ENCODE results near the gene SCFD2. TPM values are rescaled to one million over a fixed set of nuclear protein-coding genes. Genes with fewer than 3 reads are reported as not detected.

SCFD2 gene
- total RNA-seq, 1 experiment from 2014 or later, result 36.6 TPM

DNA sequence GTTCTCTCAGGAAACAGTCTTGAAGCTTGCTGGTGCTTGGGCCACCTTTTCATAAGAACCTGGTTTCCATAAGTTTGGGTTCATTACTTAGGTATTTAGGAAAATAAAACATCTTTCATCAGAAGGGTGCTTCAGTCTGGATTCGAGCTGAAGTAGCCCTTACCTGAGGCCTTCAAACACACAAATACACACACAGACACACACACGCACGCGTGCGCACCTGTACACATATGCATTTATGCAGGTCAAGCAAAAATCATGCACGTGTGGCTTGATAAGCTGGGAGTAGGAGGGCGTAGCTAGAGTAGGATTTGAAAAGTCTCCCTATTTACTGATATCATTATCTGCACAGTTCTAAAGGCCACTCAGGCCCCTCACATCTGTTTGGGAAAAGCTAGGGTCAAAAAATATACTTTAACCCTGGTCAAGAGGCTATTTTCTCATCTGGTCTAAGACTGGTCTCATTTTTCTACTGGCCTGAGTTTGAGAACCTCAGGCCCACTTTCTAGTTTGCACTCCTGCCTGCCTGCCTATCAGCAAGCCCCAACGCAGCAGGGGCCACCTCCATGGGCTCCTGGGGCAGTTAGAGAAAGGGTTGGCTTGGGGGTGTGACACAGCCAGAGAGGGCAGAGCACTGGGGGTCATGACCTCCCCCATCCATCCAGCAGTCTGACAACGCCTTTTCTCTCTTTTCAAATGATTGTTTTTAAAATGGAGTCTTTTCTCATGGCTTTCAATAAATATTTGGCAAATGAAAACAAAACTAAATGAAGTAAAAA lies 439.5 kb downstream of the SCFD2 start:
- POLR2A ChIA-PET (ENCODE audit: unreplicated experiment), result no interaction called here
- ATAC-seq, result no peak
- no peak for DNase-seq
- no peaks in the 10 kb centered on the region for H3K79me2 ChIP-seq (ENCODE audit: low read length)
- H3K4me3 ChIP-seq (ENCODE audit: low read length), result no peak overlapping the region
- H2AFZ ChIP-seq (ENCODE audit: low read length), result no peak overlapping the region
- no peak overlapping the region for H3K27ac ChIP-seq (ENCODE audit: low read length)
- CTCF ChIA-PET, result no interaction called here
- H3K9ac ChIP-seq (ENCODE audit: low read length), result no peak overlapping the region
- no peaks in the 10 kb centered on the region for H3K9me3 ChIP-seq (ENCODE audit: low read length)
- intact Hi-C loops (cut with micrococcal nuclease), result no loop called here
- no peaks in the 10 kb centered on the region for H3K9me2 ChIP-seq (replicated peaks; ENCODE audit: low read length)
- no peaks in the 10 kb centered on the region for H3K4me1 ChIP-seq (ENCODE audit: insufficient read depth, low read length)
- no peaks in the 10 kb centered on the region for H3K36me3 ChIP-seq (ENCODE audit: low read depth, low read length)
- no peaks in the 10 kb centered on the region for H3K27me3 ChIP-seq (ENCODE audit: low read length)
- no peaks in the 10 kb centered on the region for H4K20me1 ChIP-seq (ENCODE audit: low read length)
- H3F3A ChIP-seq (ENCODE audit: low read length, unreplicated experiment), result no peaks in the 10 kb centered on the region
- TF ChIP-seq EZH2phosphoT487 (IDR thresholded peaks at IDR 0.05; ENCODE audit: borderline replicate concordance, low read length) (no peak), EZH2 (IDR thresholded peaks at IDR 0.05; ENCODE audit: low read length, unreplicated experiment) (no peak)
- TF ChIP-seq, protein P1, sequence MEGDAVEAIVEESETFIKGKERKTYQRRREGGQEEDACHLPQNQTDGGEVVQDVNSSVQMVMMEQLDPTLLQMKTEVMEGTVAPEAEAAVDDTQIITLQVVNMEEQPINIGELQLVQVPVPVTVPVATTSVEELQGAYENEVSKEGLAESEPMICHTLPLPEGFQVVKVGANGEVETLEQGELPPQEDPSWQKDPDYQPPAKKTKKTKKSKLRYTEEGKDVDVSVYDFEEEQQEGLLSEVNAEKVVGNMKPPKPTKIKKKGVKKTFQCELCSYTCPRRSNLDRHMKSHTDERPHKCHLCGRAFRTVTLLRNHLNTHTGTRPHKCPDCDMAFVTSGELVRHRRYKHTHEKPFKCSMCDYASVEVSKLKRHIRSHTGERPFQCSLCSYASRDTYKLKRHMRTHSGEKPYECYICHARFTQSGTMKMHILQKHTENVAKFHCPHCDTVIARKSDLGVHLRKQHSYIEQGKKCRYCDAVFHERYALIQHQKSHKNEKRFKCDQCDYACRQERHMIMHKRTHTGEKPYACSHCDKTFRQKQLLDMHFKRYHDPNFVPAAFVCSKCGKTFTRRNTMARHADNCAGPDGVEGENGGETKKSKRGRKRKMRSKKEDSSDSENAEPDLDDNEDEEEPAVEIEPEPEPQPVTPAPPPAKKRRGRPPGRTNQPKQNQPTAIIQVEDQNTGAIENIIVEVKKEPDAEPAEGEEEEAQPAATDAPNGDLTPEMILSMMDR (conservative IDR thresholded peaks at IDR 0.05; ENCODE audit: low read depth, low read length), result no peak
- no TSS peak for BruUV-seq (replicated peaks)
- no peak overlapping the region for H3K4me2 ChIP-seq (ENCODE audit: low read length)

DNA sequence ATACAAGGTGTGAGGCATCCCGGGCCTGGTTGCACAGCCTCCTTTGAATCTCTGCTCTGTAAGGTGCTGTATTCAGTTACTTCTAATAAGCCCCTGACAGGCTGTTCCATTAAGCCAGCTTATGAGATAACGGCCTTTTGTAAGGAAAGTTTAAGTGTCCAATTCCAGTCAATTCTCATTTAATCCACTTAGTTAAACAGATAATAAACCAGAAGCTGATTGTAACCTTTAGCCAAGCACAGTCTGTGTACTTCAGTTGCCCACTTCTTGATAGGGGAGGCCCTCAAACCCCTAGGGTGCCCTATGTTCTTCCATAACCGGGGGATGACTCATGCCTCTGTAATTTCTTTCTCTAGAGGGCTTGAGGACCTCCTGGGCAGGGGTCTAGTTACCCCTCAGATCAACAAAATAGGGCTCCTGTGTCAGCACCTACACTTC lies 440.3 kb downstream of the SCFD2 start:
- CTCF ChIA-PET, result no interaction called here
- H3K4me1 ChIP-seq (ENCODE audit: insufficient read depth, low read length), result no peaks in the 10 kb centered on the region
- no peak overlapping the region for H3K4me3 ChIP-seq (ENCODE audit: low read length)
- BruUV-seq (replicated peaks), result no TSS peak
- no peak overlapping the region for H3K4me2 ChIP-seq (ENCODE audit: low read length)
- H3K9me3 ChIP-seq (ENCODE audit: low read length), result no peaks in the 10 kb centered on the region
- H3K27me3 ChIP-seq (ENCODE audit: low read length), result no peaks in the 10 kb centered on the region
- H3K9me2 ChIP-seq (replicated peaks; ENCODE audit: low read length), result no peaks in the 10 kb centered on the region
- H3K9ac ChIP-seq (ENCODE audit: low read length), result no peak overlapping the region
- DNase-seq, result no peak
- H2AFZ ChIP-seq (ENCODE audit: low read length), result no peak overlapping the region
- H3K79me2 ChIP-seq (ENCODE audit: low read length), result no peaks in the 10 kb centered on the region
- POLR2A ChIA-PET (ENCODE audit: unreplicated experiment), result no interaction called here
- intact Hi-C loops (cut with micrococcal nuclease), result no loop called here
- H3F3A ChIP-seq (ENCODE audit: low read length, unreplicated experiment), result no peaks in the 10 kb centered on the region
- no peak overlapping the region for H3K27ac ChIP-seq (ENCODE audit: low read length)
- TF ChIP-seq EZH2phosphoT487 (IDR thresholded peaks at IDR 0.05; ENCODE audit: borderline replicate concordance, low read length), result no peak
- TF ChIP-seq, protein P1 (conservative IDR thresholded peaks at IDR 0.05; ENCODE audit: low read depth, low read length), result no peak
- no peak for TF ChIP-seq EZH2 (IDR thresholded peaks at IDR 0.05; ENCODE audit: low read length, unreplicated experiment)
- no peak for ATAC-seq
- H4K20me1 ChIP-seq (ENCODE audit: low read length), result no peaks in the 10 kb centered on the region
- H3K36me3 ChIP-seq (ENCODE audit: low read depth, low read length), result no peaks in the 10 kb centered on the region

DNA sequence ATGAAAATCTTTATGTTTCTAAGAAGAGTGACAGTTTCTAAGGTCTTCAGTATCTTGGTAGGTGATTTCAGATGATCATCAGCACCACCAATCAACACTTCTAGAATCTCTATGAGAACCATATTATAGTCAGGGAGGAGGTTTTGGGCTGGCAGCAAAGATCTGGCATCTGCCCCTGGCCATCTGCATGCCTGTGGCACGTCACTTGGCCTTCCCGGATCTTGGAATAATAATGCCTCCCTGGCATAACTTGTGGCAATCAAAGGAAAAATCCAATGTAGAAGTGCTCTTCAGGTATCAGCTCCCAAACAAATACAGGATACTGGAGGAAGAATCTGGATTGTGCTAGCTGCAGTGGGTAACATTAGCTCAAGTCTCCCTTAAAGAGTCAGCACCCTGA lies 446.4 kb downstream of the SCFD2 start:
- POLR2A ChIA-PET (ENCODE audit: unreplicated experiment), result no interaction called here
- DNase-seq (no peak), ATAC-seq (no peak)
- Histone ChIP-seq H3K36me3 (ENCODE audit: low read depth, low read length) (no peaks in the 10 kb centered on the region), H3K9ac (ENCODE audit: low read length) (no peak overlapping the region), H3F3A (ENCODE audit: low read length, unreplicated experiment) (no peaks in the 10 kb centered on the region), H3K9me3 (ENCODE audit: low read length) (no peaks in the 10 kb centered on the region), H2AFZ (ENCODE audit: low read length) (no peak overlapping the region), H3K9me2 (replicated peaks; ENCODE audit: low read length) (no peaks in the 10 kb centered on the region), H3K4me2 (ENCODE audit: low read length) (no peak overlapping the region), H3K4me1 (ENCODE audit: insufficient read depth, low read length) (no peaks in the 10 kb centered on the region; the same call in 1 of the 2 replicates), H3K4me3 (ENCODE audit: low read length) (no peak overlapping the region), H3K27ac (ENCODE audit: low read length) (no peak overlapping the region), H4K20me1 (ENCODE audit: low read length) (no peaks in the 10 kb centered on the region), H3K27me3 (ENCODE audit: low read length) (no peaks in the 10 kb centered on the region), H3K79me2 (ENCODE audit: low read length) (no peaks in the 10 kb centered on the region)
- no TSS peak for BruUV-seq (replicated peaks)
- CTCF ChIA-PET, result no interaction called here
- TF ChIP-seq, protein P1 (conservative IDR thresholded peaks at IDR 0.05; ENCODE audit: low read depth, low read length), result no peak
- no peak for TF ChIP-seq EZH2phosphoT487 (IDR thresholded peaks at IDR 0.05; ENCODE audit: borderline replicate concordance, low read length)
- TF ChIP-seq EZH2 (IDR thresholded peaks at IDR 0.05; ENCODE audit: low read length, unreplicated experiment), result no peak
- intact Hi-C loops (cut with micrococcal nuclease), result no loop called here

Measured in PC-3 (cell line).